HepG2 (cell line): ENCODE measurements around the gene DDN. TPM values are rescaled to one million over a fixed set of nuclear protein-coding genes. Genes with fewer than 3 reads are reported as not detected.

Experiments
- ATAC-seq: fragments of 200-7000 bp; cut with Tn5 transposase; 3 replicates; pipeline ENCODE4 v1.9.1; 2020; ENCODE audit warnings: mild to moderate bottlenecking, moderate library complexity
- BruUV-seq: library from RNA; stranded (reverse); fragments of 400-500 nt; replicated peaks from 2 replicates; lab custom pipeline; 2021; lab: Mats Ljungman, UMichigan
- CTCF ChIA-PET: fragments of 300-600 bp; formaldehyde crosslinking; extraction: SDS; loops from one replicate; lab custom pipeline; 2021; ENCODE audit warnings: low total read pairs, inconsistent platforms, low intra/inter-chr PET ratio; lab: Yijun Ruan, JAX
- POLR2A ChIA-PET: fragments of 350-600 bp; sonication (Branson Sonifier 250); formaldehyde crosslinking; loops from one replicate; lab custom pipeline; 2020; ENCODE audit warnings: antibody characterized with exemption, inconsistent platforms; lab: Yijun Ruan, JAX
- DNase-seq: peaks from one replicate; pipeline ENCODE4 v3.0.0-alpha.2; 2015; ENCODE audit warnings: low spot score
- FAIRE-seq: peaks from 3 replicates; lab custom pipeline; 2011; peaks lifted over from hg19 to GRCh38; lab: Jason Lieb, UNC
- H2AFZ ChIP-seq: one replicate; pipeline ENCODE4 v1.6.1; 2011; ENCODE audit warnings: low read length, inconsistent platforms
- H3K27ac ChIP-seq: fragments of 300-600 bp; 3 replicates; pipeline ENCODE4 v1.8.0; 2011; ENCODE audit warnings: mixed run types, mild to moderate bottlenecking, mixed read lengths, low read length, inconsistent platforms; ENCODE audit not compliant: insufficient read depth; ENCODE audit errors: extremely low read length
- H3K27me3 ChIP-seq, 2 experiments: fragments of 200-600 bp in 1 of 2; 2 replicates in 1 of 2; 3 replicates in 1 of 2; pipeline versions ENCODE4 v1.6.0 to v1.8.0; 2011; ENCODE audit warnings: low read length in 2 of 2, mild to moderate bottlenecking in 2 of 2, moderate library complexity in 2 of 2, inconsistent platforms in 1 of 2; ENCODE audit not compliant: insufficient read depth in 2 of 2, control insufficient read depth in 1 of 2
- H3K36me3 ChIP-seq, 2 experiments: fragments of 200-600 bp in 1 of 2; replicated peaks in 1 of 2; 2 replicates in 1 of 2; 3 replicates in 1 of 2; pipeline versions ENCODE4 v1.5.1 to v1.8.0; 2011; ENCODE audit warnings: low read length in 2 of 2, inconsistent platforms in 1 of 2; ENCODE audit not compliant: insufficient read depth in 2 of 2, control insufficient read depth in 1 of 2
- H3K4me1 ChIP-seq: 2 replicates; pipeline ENCODE4 v1.5.1; 2012; ENCODE audit warnings: low read length, inconsistent platforms; ENCODE audit not compliant: insufficient read depth
- H3K4me2 ChIP-seq: 2 replicates; pipeline ENCODE4 v1.6.0; 2011; ENCODE audit warnings: low read depth, low read length, inconsistent platforms
- H3K4me3 ChIP-seq, 3 experiments: fragments of 200-600 bp in 1 of 3; sonication (generic), shearing (Covaris generic) in 1 of 3; replicated peaks in 1 of 3; 2 replicates each; pipeline ENCODE4 v1.5.1; 2011 to 2016; ENCODE audit warnings: low read length in 3 of 3, inconsistent platforms in 2 of 3, low read depth in 2 of 3, mild to moderate bottlenecking in 2 of 3, control low read depth in 1 of 3, mixed read lengths in 1 of 3; ENCODE audit not compliant: insufficient read depth in 1 of 3
- H3K79me2 ChIP-seq: one replicate; pipeline ENCODE4 v1.6.1; 2011; ENCODE audit warnings: low read length, inconsistent platforms; ENCODE audit not compliant: insufficient read depth
- H3K9ac ChIP-seq: 2 replicates; pipeline ENCODE4 v1.6.0; 2011; ENCODE audit warnings: mild to moderate bottlenecking, low read depth, low read length, inconsistent platforms; ENCODE audit not compliant: insufficient read depth
- H3K9me3 ChIP-seq: 2 replicates; pipeline ENCODE4 v1.5.1; 2012; ENCODE audit warnings: mild to moderate bottlenecking, low read length
- H4K20me1 ChIP-seq: 2 replicates; pipeline ENCODE4 v1.6.0; 2011; ENCODE audit warnings: inconsistent platforms, mild to moderate bottlenecking, low read length, moderate library complexity; ENCODE audit not compliant: insufficient read depth
- HNRNPL ChIP-seq: fragments of 200-400 bp; formaldehyde crosslinking; IDR thresholded peaks from 2 replicates; pipeline ENCODE4 v1.6.1; 2017; ENCODE audit warnings: mild to moderate bottlenecking, low read depth, low read length
- ISX ChIP-seq: sonication (generic); formaldehyde crosslinking; conservative IDR thresholded peaks from 2 replicates; pipeline ENCODE4 v1.5.0; 2020; ENCODE audit warnings: missing genetic modification reagents
- MED13 ChIP-seq: sonication (generic); formaldehyde crosslinking; IDR thresholded peaks from 2 replicates; pipeline ENCODE4 v1.5.0; 2020; ENCODE audit warnings: missing genetic modification reagents
- PTBP1 ChIP-seq: fragments of 200-400 bp; formaldehyde crosslinking; IDR thresholded peaks from 2 replicates; pipeline ENCODE4 v1.6.1; 2018; ENCODE audit warnings: low read length, low read depth; ENCODE audit not compliant: poor library complexity, severe bottlenecking
- TIGD3 ChIP-seq: sonication (generic); formaldehyde crosslinking; IDR thresholded peaks from 2 replicates; pipeline ENCODE4 v1.5.1; 2020; ENCODE audit warnings: mild to moderate bottlenecking, missing genetic modification reagents, borderline replicate concordance
- TOE1 ChIP-seq: sonication (generic); formaldehyde crosslinking; IDR thresholded peaks from 2 replicates; pipeline ENCODE4 v1.4.0; 2020; ENCODE audit warnings: mild to moderate bottlenecking, missing genetic modification reagents
- UBTF ChIP-seq: sonication (generic); formaldehyde crosslinking; IDR thresholded peaks from 2 replicates; pipeline ENCODE4 v1.4.0; 2020; ENCODE audit warnings: mild to moderate bottlenecking, missing genetic modification reagents
- ZFP36L1 ChIP-seq: sonication (generic); formaldehyde crosslinking; IDR thresholded peaks from 2 replicates; pipeline ENCODE4 v1.8.0; 2022; ENCODE audit warnings: mild to moderate bottlenecking, missing genetic modification reagents, moderate library complexity
- ZNF10 ChIP-seq: sonication (generic); formaldehyde crosslinking; IDR thresholded peaks from 2 replicates; pipeline ENCODE4 v1.4.0; 2020; ENCODE audit warnings: mild to moderate bottlenecking, low read depth, missing genetic modification reagents, borderline replicate concordance
- ZXDC ChIP-seq: sonication (generic); formaldehyde crosslinking; IDR thresholded peaks from 2 replicates; pipeline ENCODE4 v1.5.0; 2020; ENCODE audit warnings: mild to moderate bottlenecking, missing genetic modification reagents
- WGBS: methylation state at CpG from one replicate; pipeline ENCODE4 v1.1.6; 2017; ENCODE audit warnings: low lambda C conversion rate; 5-methylcytosine and 5-hydroxymethylcytosine counted together
- in situ Hi-C: cut with HindIII; loops from 2 replicates; pipeline ENCODE4 v1.10.0; 2017; ENCODE audit warnings: low pct_unique_long_range_greater_than_20kb; ENCODE audit not compliant: extremely low pct_ligation_motif_present
- intact Hi-C: fragments of 100-400 bp; cut with micrococcal nuclease; formaldehyde crosslinking; loops from one replicate; pipeline ENCODE4 v1.10.0; 2022; ENCODE audit not compliant: unreplicated experiment
- polyA plus RNA-seq, 8 experiments: library from polyadenylated mRNA; depleted of rRNA in 3 of 8; stranded (reverse) in 7 of 8; unstranded in 1 of 8; fragments of >200 nt; fragmentation: Illumina TruSeq in 4 of 8; extraction: Trizol in 4 of 8; gene quantifications; 2 replicates each; pipeline versions ENCODE4 v1.2.1 to v1.2.3, GENCODE V29; 2011 to 2016; ENCODE audit warnings: low read depth in 4 of 8, missing spikeins in 1 of 8, mixed read lengths in 1 of 8; ENCODE audit not compliant: insufficient read depth in 1 of 8
- total RNA-seq, 5 experiments: library from RNA; depleted of rRNA; stranded (reverse); fragments of >200 nt; fragmentation: Illumina TruSeq; extraction: Trizol; gene quantifications; 2 replicates each; pipeline ENCODE4 v1.2.3, GENCODE V29; 2016; ENCODE audit warnings: low read depth in 1 of 5

DDN gene
- total and polyA plus RNA-seq, 2 of the 13 experiments (the other 11 are each of a cell fraction or from before 2014, with no cell fraction given), result 0.24 to 0.53 TPM

DNA sequence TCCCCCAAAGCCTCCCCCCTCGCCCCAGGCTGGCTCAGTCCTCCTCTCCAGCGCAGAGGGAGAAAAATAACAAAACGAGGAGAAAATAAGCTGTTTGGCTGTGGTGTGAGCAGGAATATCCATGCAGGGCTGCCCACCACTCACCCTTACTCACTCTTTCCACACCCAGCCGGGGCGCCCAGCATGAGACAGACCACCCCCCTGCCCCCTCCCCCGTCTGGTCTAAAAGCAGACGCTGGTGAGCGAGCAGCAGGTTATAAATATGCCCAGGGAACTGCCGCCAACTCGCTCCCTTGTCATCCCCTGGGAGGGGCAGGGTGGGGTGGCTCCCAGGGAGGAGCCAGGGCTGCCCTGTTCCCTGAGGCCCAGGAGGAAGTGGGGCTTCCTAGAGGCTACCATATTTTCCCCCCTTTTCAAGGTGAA lies 13.7 kb downstream of the DDN start:
- no peak for FAIRE-seq
- Histone ChIP-seq H4K20me1 (no peaks in the 10 kb centered on the region), H3K9ac (no peak overlapping the region), H2AFZ (no peak overlapping the region), H3K36me3 (no peaks in the 10 kb centered on the region), H3K27ac (no peak overlapping the region), H3K4me2 (no peak overlapping the region), H3K4me1 (peaks cover 8% of the 10 kb centered on the region), H3K79me2 (no peaks in the 10 kb centered on the region), H3K27me3 (peaks cover 21 to 79% of the 10 kb centered on the region in 2 experiments), H3K9me3 (no peaks in the 10 kb centered on the region), H3K4me3 (no peak overlapping the region)
- CTCF ChIA-PET, result no interaction called here
- TF ChIP-seq MED13 (CRISPR knock-in tag) (no peak), HNRNPL (no peak), ZFP36L1 (CRISPR knock-in tag) (no peak), PTBP1 (no peak), UBTF (CRISPR knock-in tag) (no peak), ZXDC (no peak), ISX (no peak), TIGD3 (CRISPR knock-in tag) (no peak), ZNF10 (no peak), TOE1 (CRISPR knock-in tag) (no peak)
- POLR2A ChIA-PET, result no interaction called here
- in situ Hi-C loops (no loop called here), intact Hi-C loops (no loop called here)
- ATAC-seq, result no peak
- no TSS peak for BruUV-seq
- WGBS, result 5% methylated on average over 9 of the region's 10 CpGs
- no peak for DNase-seq
